ENCODE measurements around the gene AGXT.
A peak's percentile ranks its signal among the peaks of the same experiment; 100 is the strongest.

The AGXT gene

GRCh38 chr2:240868286-240869108 is at the start of gene AGXT:
AGXT (plus strand) TSS chr2:240868824; CDS start chr2:240868866, 42 bp downstream.
- DNase-seq (ENCODE audit: low read depth in 3 of 3) = no peak

- no peak for DNase-seq (ENCODE audit: low read depth in 3 of 3)
Measured at GRCh38 chr2:240819126-240819857, 49.3 kb upstream of the AGXT start.

GRCh38 chr2:240819858-240820606 is 48.6 kb upstream of the AGXT start, which contains the start of gene KIF1A:
KIF1A (minus strand) TSS chr2:240820219; CDS start chr2:240797752, 22,467 bp downstream.
- no peak for DNase-seq (ENCODE audit: low read depth in 3 of 3)

GRCh38 chr2:240820607-240821428 is 47.8 kb upstream of the AGXT start:
- no peak for DNase-seq (ENCODE audit: low read depth in 3 of 3)

GRCh38 chr2:240821429-240821778 is 47.2 kb upstream of the AGXT start:
- no peak for DNase-seq (ENCODE audit: low read depth in 3 of 3)

- DNase-seq (ENCODE audit: low read depth in 3 of 3) = no peak
Measured at GRCh38 chr2:240822280-240822847, 46.3 kb upstream of the AGXT start.

GRCh38 chr2:240823449-240824336 is 44.9 kb upstream of the AGXT start:
- DNase-seq (ENCODE audit: low read depth in 3 of 3) = no peak

GRCh38 chr2:240825476-240825875 is 43.1 kb upstream of the AGXT start:
- DNase-seq (ENCODE audit: low read depth in 3 of 3) = no peak

GRCh38 chr2:240831594-240832204 is 36.9 kb upstream of the AGXT start:
- DNase-seq (ENCODE audit: low read depth in 3 of 3) = no peak

GRCh38 chr2:240832205-240832727 is 36.4 kb upstream of the AGXT start:
- DNase-seq (ENCODE audit: low read depth in 3 of 3) = peak; percentile 92 to 95 (median 93)

GRCh38 chr2:240832921-240833494 is 35.6 kb upstream of the AGXT start:
- DNase-seq (ENCODE audit: low read depth in 3 of 3) = no peak

- no peak for DNase-seq (ENCODE audit: low read depth in 3 of 3)
Measured at GRCh38 chr2:240833724-240834285, 34.8 kb upstream of the AGXT start.

GRCh38 chr2:240834377-240834975 is 34.1 kb upstream of the AGXT start:
- DNase-seq (ENCODE audit: low read depth in 3 of 3) = no peak

- no peak for DNase-seq (ENCODE audit: low read depth in 3 of 3)
Measured at GRCh38 chr2:240835528-240835927, 33.1 kb upstream of the AGXT start.

- DNase-seq (ENCODE audit: low read depth in 3 of 3) = no peak
Measured at GRCh38 chr2:240836781-240837467, 31.7 kb upstream of the AGXT start.

GRCh38 chr2:240837621-240838020 is 31.0 kb upstream of the AGXT start:
- no peak for DNase-seq (ENCODE audit: low read depth in 3 of 3)
